GM18499 (cell line): ENCODE data around the gene USP12.
A peak's percentile ranks its signal among the peaks of the same experiment; 100 is the strongest.
"Not testable (repeated sequence)": the region's sequence is repeated elsewhere in the genome, so short reads cannot be mapped to it uniquely, and the experiment has no call there.

Experiments
- ATAC-seq: cut with Tn5 transposase; IDR thresholded peaks from one replicate; pipeline ENCODE4 v1.9.1; 2021; ENCODE audit warnings: moderate number of reproducible peaks; ENCODE audit not compliant: insufficient read depth, unreplicated experiment

Gene USP12

GRCh38 chr13:27081893-27082679 is 89.5 kb downstream of the USP12 start:
- no peak for ATAC-seq

- no peak for ATAC-seq
Measured at GRCh38 chr13:27080018-27080948, 91.3 kb downstream of the USP12 start.

- no peak for ATAC-seq
Measured at GRCh38 chr13:27079421-27079958, 92.1 kb downstream of the USP12 start.

GRCh38 chr13:27077451-27077850 is 94.2 kb downstream of the USP12 start:
- no peak for ATAC-seq

- no peak for ATAC-seq
Measured at GRCh38 chr13:27076421-27076820, 95.2 kb downstream of the USP12 start.

GRCh38 chr13:27073186-27073585 is 98.4 kb downstream of the USP12 start:
- ATAC-seq, result no peak

GRCh38 chr13:27066123-27066522 is 105.5 kb downstream of the USP12 start:
- ATAC-seq, result not testable (repeated sequence)

- ATAC-seq, result no peak
Measured at GRCh38 chr13:27065582-27065981, 106.0 kb downstream of the USP12 start.

- no peak for ATAC-seq
Measured at GRCh38 chr13:27064252-27064995, 107.2 kb downstream of the USP12 start.

GRCh38 chr13:27057817-27058216 is 113.8 kb downstream of the USP12 start:
- no peak for ATAC-seq

GRCh38 chr13:27055526-27055925 is 116.1 kb downstream of the USP12 start:
- ATAC-seq, result no peak

GRCh38 chr13:27054760-27055159 is 116.9 kb downstream of the USP12 start:
- no peak for ATAC-seq

GRCh38 chr13:27053902-27054595 is 117.6 kb downstream of the USP12 start:
- no peak for ATAC-seq

GRCh38 chr13:27053210-27053884 is 118.3 kb downstream of the USP12 start:
- ATAC-seq, result no peak

- no peak for ATAC-seq
Measured at GRCh38 chr13:27052551-27053208, 118.9 kb downstream of the USP12 start.

- no peak for ATAC-seq
Measured at GRCh38 chr13:27047081-27047480, 124.5 kb downstream of the USP12 start.

- ATAC-seq, result peak; percentile 68
Measured at GRCh38 chr13:27044837-27045570, 126.6 kb downstream of the USP12 start.

- ATAC-seq, result no peak
Measured at GRCh38 chr13:27043013-27043412, 128.6 kb downstream of the USP12 start.
